Nephron progenitor cell (in vitro differentiated cells): ENCODE measurements around the gene RARRES2.
"Not testable (repeated sequence)": the region's sequence is repeated elsewhere in the genome, so short reads cannot be mapped to it uniquely, and the experiment has no call there.

Source experiments
- DNase-seq: peaks from one replicate; pipeline ENCODE4 v3.0.0; 2021
- H3K27ac Mint-ChIP-seq: 2 replicates; pipeline ENCODE4 v1.8.0; 2021; ENCODE audit warnings: mild to moderate bottlenecking, moderate library complexity, mixed read lengths
- H3K27me3 Mint-ChIP-seq: 2 replicates; pipeline ENCODE4 v1.8.0; 2021; ENCODE audit warnings: mild to moderate bottlenecking, low read depth, mixed read lengths; ENCODE audit not compliant: poor library complexity
- H3K36me3 Mint-ChIP-seq: 2 replicates; pipeline ENCODE4 v1.8.0; 2021; ENCODE audit warnings: low read depth, mixed read lengths
- H3K4me1 Mint-ChIP-seq: 2 replicates; pipeline ENCODE4 v1.8.0; 2021; ENCODE audit warnings: mixed read lengths
- H3K4me3 Mint-ChIP-seq: 2 replicates; pipeline ENCODE4 v1.8.0; 2021; ENCODE audit warnings: mild to moderate bottlenecking, moderate library complexity, mixed read lengths
- H3K9me3 Mint-ChIP-seq: 2 replicates; pipeline ENCODE4 v1.8.0; 2021; ENCODE audit warnings: mild to moderate bottlenecking, moderate library complexity, mixed read lengths
- CTCF ChIP-seq: fragments of 200-600 bp; sonication (generic); IDR thresholded peaks from 2 replicates; pipeline ENCODE4 v1.5.0; 2021; ENCODE audit warnings: antibody characterized with exemption

RARRES2 gene

GRCh38 chr7:150341263-150342120, at the start of gene RARRES2:
RARRES2 (minus strand) TSS chr7:150341629; CDS start chr7:150340609, 1,020 bp downstream.
- peak; percentile 75 for DNase-seq
- Mint-ChIP-seq H3K9me3 (peaks cover 23% of the 10 kb centered on the region), H3K4me3 (peak within 1 kb of the TSS; percentile 82), H3K27me3 (peaks cover 78% of the 10 kb centered on the region), H3K4me1 (peaks cover 40% of the 10 kb centered on the region), H3K36me3 (no peaks in the 10 kb centered on the region), H3K27ac (no peak within 1 kb of the TSS)
- no peak for TF ChIP-seq CTCF

GRCh38 chr7:150390205-150390604, 48.8 kb upstream of the RARRES2 start:
- Mint-ChIP-seq H3K27ac (no peak overlapping the region), H3K4me3 (no peak overlapping the region), H3K9me3 (no peaks in the 10 kb centered on the region), H3K27me3 (no peaks in the 10 kb centered on the region), H3K4me1 (peaks cover 36% of the 10 kb centered on the region), H3K36me3 (peaks cover 41% of the 10 kb centered on the region)
- no peak for DNase-seq
- no peak for TF ChIP-seq CTCF

DNA sequence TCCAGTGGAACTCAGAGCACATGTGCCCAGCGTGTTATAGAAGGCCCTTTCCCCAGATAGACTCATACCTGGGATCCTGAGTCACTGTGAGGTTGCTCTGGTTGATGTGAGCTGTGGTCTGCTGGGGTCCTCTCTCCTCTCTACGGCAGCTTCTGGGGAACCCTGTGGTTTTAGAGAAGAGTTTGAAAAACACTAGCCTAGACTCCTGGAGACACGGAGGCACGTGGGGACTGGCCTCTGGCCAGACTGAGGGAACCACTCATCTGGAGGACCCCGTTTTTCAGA, 48.0 kb upstream of the RARRES2 start:
- H3K27ac Mint-ChIP-seq, result no peak overlapping the region
- DNase-seq, result no peak
- peaks cover 38% of the 10 kb centered on the region for H3K4me1 Mint-ChIP-seq
- no peaks in the 10 kb centered on the region for H3K9me3 Mint-ChIP-seq
- H3K27me3 Mint-ChIP-seq, result no peaks in the 10 kb centered on the region
- no peak overlapping the region for H3K4me3 Mint-ChIP-seq
- H3K36me3 Mint-ChIP-seq, result peaks cover 41% of the 10 kb centered on the region
- TF ChIP-seq CTCF, result no peak

DNA sequence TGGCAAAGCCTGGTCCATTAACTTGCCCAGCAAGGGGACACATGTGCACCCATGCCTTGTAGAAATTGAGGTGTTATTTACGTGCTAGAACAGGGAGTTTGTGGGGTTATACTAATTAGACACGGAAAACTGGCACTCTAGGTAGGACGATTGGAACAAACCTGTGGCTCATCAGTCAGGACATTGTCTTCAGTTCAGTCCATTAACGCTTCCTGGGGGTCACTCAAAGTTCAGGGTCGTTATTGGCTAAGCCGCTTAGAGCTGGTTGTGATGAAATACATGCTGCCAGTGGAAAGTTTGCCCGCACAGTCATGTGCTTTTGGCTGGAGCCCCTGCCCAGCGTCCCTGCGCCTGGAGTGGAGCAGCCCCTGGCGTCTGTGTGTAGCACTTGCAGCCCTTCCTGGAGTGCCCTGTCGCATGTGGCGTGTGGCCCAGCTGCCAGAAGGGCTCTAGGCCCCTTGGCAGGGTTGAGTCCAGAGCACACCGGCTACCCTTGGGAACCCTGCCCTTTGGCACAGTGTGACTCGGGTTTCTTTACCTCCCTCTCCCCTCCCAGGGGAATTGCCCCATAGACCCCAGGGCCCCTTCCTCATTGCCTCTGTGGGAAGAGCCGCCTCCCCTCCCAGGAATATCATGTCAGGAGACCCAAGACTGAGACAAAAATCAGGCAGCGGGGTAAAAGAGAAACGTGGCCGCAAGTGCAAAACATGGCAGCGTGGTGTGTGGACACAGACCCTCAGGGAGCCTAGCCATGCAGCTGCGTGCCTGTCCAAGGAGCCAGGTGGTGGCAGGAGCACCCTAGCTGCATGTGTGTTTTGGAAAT, 47.5 kb upstream of the RARRES2 start:
- Mint-ChIP-seq H3K36me3 (peaks cover 41% of the 10 kb centered on the region), H3K27me3 (no peaks in the 10 kb centered on the region), H3K27ac (no peak overlapping the region), H3K4me1 (peaks cover 39% of the 10 kb centered on the region), H3K9me3 (no peaks in the 10 kb centered on the region), H3K4me3 (no peak overlapping the region)
- peak; percentile 39 for DNase-seq
- TF ChIP-seq CTCF, result peak; percentile 36

- Mint-ChIP-seq H3K27me3 (no peaks in the 10 kb centered on the region), H3K36me3 (peaks cover 41% of the 10 kb centered on the region), H3K9me3 (no peaks in the 10 kb centered on the region), H3K4me1 (peaks cover 45% of the 10 kb centered on the region), H3K4me3 (no peak overlapping the region), H3K27ac (no peak overlapping the region)
- DNase-seq, result no peak
- TF ChIP-seq CTCF, result no peak
These were observed 46.9 kb upstream of the RARRES2 start for GRCh38 chr7:150388306-150388705.

DNA sequence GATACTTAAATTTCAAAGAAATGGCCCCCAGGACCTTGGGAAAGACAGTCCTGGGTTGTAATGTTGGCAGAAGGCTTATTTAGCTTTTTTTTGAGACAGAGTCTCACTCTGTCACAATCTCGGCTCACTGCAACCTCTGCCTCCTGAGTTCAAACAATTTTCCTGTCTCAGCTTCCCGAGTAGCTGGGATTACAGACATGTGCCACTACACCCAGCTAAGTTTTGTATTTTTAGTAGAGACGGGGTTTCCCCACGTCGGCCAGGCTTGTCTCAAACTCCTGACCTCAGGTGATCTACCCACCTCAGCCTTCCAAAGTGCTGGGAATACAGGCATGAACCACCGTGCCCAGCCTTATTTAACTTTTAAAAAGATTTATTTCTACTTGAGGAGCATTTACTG, 44.5 kb upstream of the RARRES2 start:
- DNase-seq, H3K27me3 Mint-ChIP-seq, H3K4me3 Mint-ChIP-seq, H3K9me3 Mint-ChIP-seq: not testable (repeated sequence)
- Mint-ChIP-seq H3K36me3 (peaks cover 31% of the 10 kb centered on the region), H3K4me1 (peaks cover 69% of the 10 kb centered on the region), H3K27ac (peak overlapping the region; percentile 83)
